ENCODE results near the gene ABCA4.

GRCh38 chr1:94056171-94056570 lies 64.8 kb downstream of the ABCA4 start:
- TF ChIP-seq POLR2A (IDR thresholded peaks at IDR 0.05), result no peak
- TF ChIP-seq, protein P1, sequence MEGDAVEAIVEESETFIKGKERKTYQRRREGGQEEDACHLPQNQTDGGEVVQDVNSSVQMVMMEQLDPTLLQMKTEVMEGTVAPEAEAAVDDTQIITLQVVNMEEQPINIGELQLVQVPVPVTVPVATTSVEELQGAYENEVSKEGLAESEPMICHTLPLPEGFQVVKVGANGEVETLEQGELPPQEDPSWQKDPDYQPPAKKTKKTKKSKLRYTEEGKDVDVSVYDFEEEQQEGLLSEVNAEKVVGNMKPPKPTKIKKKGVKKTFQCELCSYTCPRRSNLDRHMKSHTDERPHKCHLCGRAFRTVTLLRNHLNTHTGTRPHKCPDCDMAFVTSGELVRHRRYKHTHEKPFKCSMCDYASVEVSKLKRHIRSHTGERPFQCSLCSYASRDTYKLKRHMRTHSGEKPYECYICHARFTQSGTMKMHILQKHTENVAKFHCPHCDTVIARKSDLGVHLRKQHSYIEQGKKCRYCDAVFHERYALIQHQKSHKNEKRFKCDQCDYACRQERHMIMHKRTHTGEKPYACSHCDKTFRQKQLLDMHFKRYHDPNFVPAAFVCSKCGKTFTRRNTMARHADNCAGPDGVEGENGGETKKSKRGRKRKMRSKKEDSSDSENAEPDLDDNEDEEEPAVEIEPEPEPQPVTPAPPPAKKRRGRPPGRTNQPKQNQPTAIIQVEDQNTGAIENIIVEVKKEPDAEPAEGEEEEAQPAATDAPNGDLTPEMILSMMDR (IDR thresholded peaks at IDR 0.05), result no peak
